Measurements from ENCODE around the gene GYG2. TPM values are rescaled to one million over a fixed set of nuclear protein-coding genes. Genes with fewer than 3 reads are reported as not detected.

The GYG2 gene
- total and polyA plus RNA-seq, 2 donors from 2014 or later = 2.2 to 2.9 TPM

GRCh38 chrX:2828959-2829411 is 255 bp downstream of the GYG2 start:
- intact Hi-C loops (cut with DNase I) = no loop called here
- H3K27ac ChIP-seq (ENCODE audit: low read depth in 2 of 2, low read length in 2 of 2) = no peak overlapping the region

GRCh38 chrX:2829469-2830246 is 928 bp downstream of the GYG2 start:
- Histone ChIP-seq H3K9ac (ENCODE audit: low read length in 3 of 3) (no peak overlapping the region), H3K27ac (ENCODE audit: low read depth in 2 of 2, low read length in 2 of 2) (no peak overlapping the region), H3K4me3 (ENCODE audit: low read length in 3 of 3) (no peak overlapping the region), H3K27me3 (ENCODE audit: control insufficient read depth, insufficient read depth, low read length) (no peaks in the 10 kb centered on the region), H3K36me3 (ENCODE audit: control insufficient read depth in 2 of 3, insufficient read depth in 3 of 3, low read length in 3 of 3) (no peaks in the 10 kb centered on the region), H3K9me3 (ENCODE audit: control insufficient read depth in 2 of 3, insufficient read depth in 1 of 3, low read length in 3 of 3) (no peaks in the 10 kb centered on the region), H3K4me1 (ENCODE audit: control insufficient read depth in 2 of 3, insufficient read depth in 2 of 3, low read depth in 1 of 3, low read length in 3 of 3) (no peaks in the 10 kb centered on the region)
- DNase-seq = peak in 3 of 5 donors; percentile 27 to 80 (median 57)
- TF ChIP-seq CTCF (IDR thresholded peaks at IDR 0.05; ENCODE audit: borderline replicate concordance, extremely low read depth, insufficient read depth) = no peak
- intact Hi-C loops (cut with DNase I) = no loop called here
- FAIRE-seq = no peak

More at GRCh38 chrX:2828959-2829411, 255 bp downstream of the GYG2 start:
- H3K9me3 ChIP-seq (ENCODE audit: control insufficient read depth in 2 of 3, insufficient read depth in 1 of 3, low read length in 3 of 3) = no peaks in the 10 kb centered on the region
- H3K9ac ChIP-seq (ENCODE audit: low read length in 3 of 3) = no peak overlapping the region
- no peaks in the 10 kb centered on the region for H3K27me3 ChIP-seq (ENCODE audit: control insufficient read depth, insufficient read depth, low read length)
- DNase-seq = peak in 4 of 5 donors; percentile 22 to 65 (median 38)
- TF ChIP-seq CTCF (IDR thresholded peaks at IDR 0.05; ENCODE audit: borderline replicate concordance, extremely low read depth, insufficient read depth) = no peak
- no peaks in the 10 kb centered on the region for H3K4me1 ChIP-seq (ENCODE audit: control insufficient read depth in 2 of 3, insufficient read depth in 2 of 3, low read depth in 1 of 3, low read length in 3 of 3)
- FAIRE-seq = no peak
- H3K36me3 ChIP-seq (ENCODE audit: control insufficient read depth in 2 of 3, insufficient read depth in 3 of 3, low read length in 3 of 3) = no peaks in the 10 kb centered on the region
- no peak overlapping the region for H3K4me3 ChIP-seq (ENCODE audit: low read length in 3 of 3)

GRCh38 chrX:2831471-2832228 is 2.9 kb downstream of the GYG2 start:
- Histone ChIP-seq H3K9me3 (ENCODE audit: control insufficient read depth in 2 of 3, insufficient read depth in 1 of 3, low read length in 3 of 3) (no peaks in the 10 kb centered on the region), H3K36me3 (ENCODE audit: control insufficient read depth in 2 of 3, insufficient read depth in 3 of 3, low read length in 3 of 3) (no peaks in the 10 kb centered on the region), H3K27ac (ENCODE audit: low read depth in 2 of 2, low read length in 2 of 2) (no peak overlapping the region), H3K4me3 (ENCODE audit: low read length in 3 of 3) (no peak overlapping the region), H3K9ac (ENCODE audit: low read length in 3 of 3) (no peak overlapping the region), H3K27me3 (ENCODE audit: control insufficient read depth, insufficient read depth, low read length) (no peaks in the 10 kb centered on the region), H3K4me1 (ENCODE audit: control insufficient read depth in 2 of 3, insufficient read depth in 2 of 3, low read depth in 1 of 3, low read length in 3 of 3) (no peaks in the 10 kb centered on the region)
- FAIRE-seq (no peak), DNase-seq (no peak)
- TF ChIP-seq CTCF (IDR thresholded peaks at IDR 0.05; ENCODE audit: borderline replicate concordance, extremely low read depth, insufficient read depth) = no peak
- intact Hi-C loops (cut with DNase I) = no loop called here
